ENCODE data around the gene KRTAP5-9. TPM values are rescaled to one million over a fixed set of nuclear protein-coding genes. Genes with fewer than 3 reads are reported as not detected.

Gene KRTAP5-9
- total and polyA plus RNA-seq, 9 of the 15 experiments (the other 6 are each of a cell fraction or from before 2014, with no cell fraction given): not detected

GRCh38 chr11:71544525-71545214, 3.5 kb upstream of the KRTAP5-9 start:
- in situ Hi-C loops (cut with MboI) (no loop called here), intact Hi-C loops (cut with micrococcal nuclease) (no loop called here)
- no peaks in the 10 kb centered on the region for H4K20me1 ChIP-seq (replicated peaks; ENCODE audit: control insufficient read depth, insufficient read depth, low read length)
- H3K4me2 ChIP-seq (ENCODE audit: insufficient read depth, low read length): no peak overlapping the region
- no peaks in the 10 kb centered on the region for H3K79me2 ChIP-seq (ENCODE audit: control insufficient read depth, insufficient read depth, low read length)
- POLR2A ChIA-PET: interaction anchor here (0.6 kb wide), 1 partner anchor 1232 kb away, joined by 4 read pairs; no protein-coding TSS in a partner anchor
- peaks cover 0 to 4% of the 10 kb centered on the region in 2 experiments; a peak in 1 of 5 replicates for H3K4me1 ChIP-seq (replicated peaks in 1 of 2; ENCODE audit: control insufficient read depth in 2 of 2, insufficient read depth in 2 of 2, low read length in 2 of 2)
- no peak for ATAC-seq
- H3K9me3 ChIP-seq (replicated peaks; ENCODE audit: control insufficient read depth, insufficient read depth, low read depth, low read length): peaks cover 2% of the 10 kb centered on the region; the same call in 1 of the 2 replicates
- no peak overlapping the region for H3K4me3 ChIP-seq
- no peak for FAIRE-seq
- TF ChIP-seq, protein P1, sequence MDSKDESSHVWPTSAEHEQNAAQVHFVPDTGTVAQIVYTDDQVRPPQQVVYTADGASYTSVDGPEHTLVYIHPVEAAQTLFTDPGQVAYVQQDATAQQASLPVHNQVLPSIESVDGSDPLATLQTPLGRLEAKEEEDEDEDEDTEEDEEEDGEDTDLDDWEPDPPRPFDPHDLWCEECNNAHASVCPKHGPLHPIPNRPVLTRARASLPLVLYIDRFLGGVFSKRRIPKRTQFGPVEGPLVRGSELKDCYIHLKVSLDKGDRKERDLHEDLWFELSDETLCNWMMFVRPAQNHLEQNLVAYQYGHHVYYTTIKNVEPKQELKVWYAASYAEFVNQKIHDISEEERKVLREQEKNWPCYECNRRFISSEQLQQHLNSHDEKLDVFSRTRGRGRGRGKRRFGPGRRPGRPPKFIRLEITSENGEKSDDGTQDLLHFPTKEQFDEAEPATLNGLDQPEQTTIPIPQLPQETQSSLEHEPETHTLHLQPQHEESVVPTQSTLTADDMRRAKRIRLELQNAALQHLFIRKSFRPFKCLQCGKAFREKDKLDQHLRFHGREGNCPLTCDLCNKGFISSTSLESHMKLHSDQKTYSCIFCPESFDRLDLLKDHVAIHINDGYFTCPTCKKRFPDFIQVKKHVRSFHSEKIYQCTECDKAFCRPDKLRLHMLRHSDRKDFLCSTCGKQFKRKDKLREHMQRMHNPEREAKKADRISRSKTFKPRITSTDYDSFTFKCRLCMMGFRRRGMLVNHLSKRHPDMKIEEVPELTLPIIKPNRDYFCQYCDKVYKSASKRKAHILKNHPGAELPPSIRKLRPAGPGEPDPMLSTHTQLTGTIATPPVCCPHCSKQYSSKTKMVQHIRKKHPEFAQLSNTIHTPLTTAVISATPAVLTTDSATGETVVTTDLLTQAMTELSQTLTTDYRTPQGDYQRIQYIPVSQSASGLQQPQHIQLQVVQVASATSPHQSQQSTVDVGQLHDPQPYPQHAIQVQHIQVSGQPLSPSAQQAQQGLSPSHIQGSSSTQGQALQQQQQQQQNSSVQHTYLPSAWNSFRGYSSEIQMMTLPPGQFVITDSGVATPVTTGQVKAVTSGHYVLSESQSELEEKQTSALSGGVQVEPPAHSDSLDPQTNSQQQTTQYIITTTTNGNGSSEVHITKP (IDR thresholded peaks at IDR 0.05; ENCODE audit: partially characterized antibody): peak; percentile 55
- no peak for TF ChIP-seq RFX5 (IDR thresholded peaks at IDR 0.05; ENCODE audit: low read depth, low read length)
- H3K27ac ChIP-seq (ENCODE audit: extremely low read depth, low read depth, low read length): no peak overlapping the region
- no peak overlapping the region for H2AFZ ChIP-seq (ENCODE audit: low read depth, low read length)
- no peak for DNase-seq (ENCODE audit: extremely low read depth in 1 of 4, low spot score in 3 of 4)
- CTCF ChIA-PET (ENCODE audit: low intra/inter-chr PET ratio): no interaction called here
- 0% methylated on average over 6 of the region's 6 CpGs for whole genome bisulfite sequencing (ENCODE audit: insufficient coverage, low coverage, missing lambda C conversion rate)
- H3K36me3 ChIP-seq (ENCODE audit: control insufficient read depth, insufficient read depth, low read length): no peaks in the 10 kb centered on the region
- no peaks in the 10 kb centered on the region for H3K9me1 ChIP-seq (ENCODE audit: control insufficient read depth, insufficient read depth, low read length)
- H3K9ac ChIP-seq (ENCODE audit: insufficient read depth in 1 of 2, low read depth in 2 of 2, low read length in 2 of 2): no peak overlapping the region
- no TSS peak for BruUV-seq (replicated peaks)
- peaks cover 46 to 74% of the 10 kb centered on the region in 2 experiments for H3K27me3 ChIP-seq (ENCODE audit: control insufficient read depth in 2 of 2, insufficient read depth in 2 of 2, low read length in 2 of 2)
